Gastroesophageal sphincter (tissue), 4 donors: Measurements from ENCODE around the gene DICER1. TPM values are rescaled to one million over a fixed set of nuclear protein-coding genes. Genes with fewer than 3 reads are reported as not detected.

Experiments
- ATAC-seq: fragments of 150-250 bp; one replicate; pipeline ENCODE4 v1.9.1; 2016; ENCODE audit warnings: mild to moderate bottlenecking, moderate library complexity
- H3K27ac ChIP-seq, 4 donors: fragments of 200-600 bp; sonication (generic) in 3 of 4; 1 replicate in 3 of 4; 2 replicates in 1 of 4; pipeline ENCODE4 v1.5.1; 2016 to 2019
- H3K27me3 ChIP-seq: fragments of 200-600 bp; sonication (generic); one replicate; pipeline ENCODE4 v1.5.1; 2019
- H3K36me3 ChIP-seq, 2 donors: fragments of 200-600 bp; sonication (generic); one replicate each; pipeline ENCODE4 v1.5.1; 2019; ENCODE audit warnings: control low read depth in 1 of 2
- H3K4me1 ChIP-seq, 3 donors: fragments of 200-600 bp; sonication (generic); 1 replicate in 2 of 3; 2 replicates in 1 of 3; pipeline ENCODE4 v1.5.1; 2016 to 2019; ENCODE audit warnings: control low read depth in 2 of 3
- H3K4me3 ChIP-seq, 2 donors: fragments of 200-600 bp; sonication (generic); one replicate each; pipeline ENCODE4 v1.5.1; 2019; ENCODE audit warnings: mild to moderate bottlenecking in 1 of 2, moderate library complexity in 1 of 2
- H3K9me3 ChIP-seq, 3 donors: fragments of 200-600 bp; sonication (generic); one replicate each; pipeline ENCODE4 v1.5.1; 2017 to 2019; ENCODE audit warnings: control low read depth in 2 of 3
- CTCF ChIP-seq, 4 experiments: fragments of 200-600 bp in 2 of 4; fragments of 450-650 bp in 2 of 4; sonication (generic) in 1 of 4; IDR thresholded peaks; one replicate each; pipeline ENCODE4 v1.5.1; 2017 to 2019; ENCODE audit warnings: antibody characterized with exemption in 4 of 4, mild to moderate bottlenecking in 2 of 4, moderate library complexity in 2 of 4
- EP300 ChIP-seq: sonication (generic); formaldehyde crosslinking; IDR thresholded peaks from one replicate; pipeline ENCODE4 v1.6.1; 2017; ENCODE audit warnings: antibody characterized with exemption, mild to moderate bottlenecking
- POLR2A ChIP-seq, 2 donors: fragments of 450-650 bp; IDR thresholded peaks; one replicate each; pipeline ENCODE4 v1.6.1; 2017; ENCODE audit warnings: antibody characterized with exemption in 2 of 2, mild to moderate bottlenecking in 2 of 2, moderate library complexity in 1 of 2
- POLR2AphosphoS5 ChIP-seq: sonication (generic); formaldehyde crosslinking; IDR thresholded peaks from one replicate; pipeline ENCODE4 v1.6.1; 2017; ENCODE audit warnings: antibody characterized with exemption
- WGBS, 2 donors: methylation state at CpG; one replicate each; pipeline ENCODE4 v1.1.5; 2018; ENCODE audit warnings: low coverage in 1 of 2; 5-methylcytosine and 5-hydroxymethylcytosine counted together
- total RNA-seq, 4 donors: library from RNA; depleted of rRNA; stranded (reverse); fragments of >200 nt; gene quantifications; one replicate each; pipeline ENCODE4 v1.1.0, GENCODE V29; 2016

DICER1 gene
- total RNA-seq, 4 donors from 2014 or later = 57.5 to 74.9 (median 68.6) TPM

DNA sequence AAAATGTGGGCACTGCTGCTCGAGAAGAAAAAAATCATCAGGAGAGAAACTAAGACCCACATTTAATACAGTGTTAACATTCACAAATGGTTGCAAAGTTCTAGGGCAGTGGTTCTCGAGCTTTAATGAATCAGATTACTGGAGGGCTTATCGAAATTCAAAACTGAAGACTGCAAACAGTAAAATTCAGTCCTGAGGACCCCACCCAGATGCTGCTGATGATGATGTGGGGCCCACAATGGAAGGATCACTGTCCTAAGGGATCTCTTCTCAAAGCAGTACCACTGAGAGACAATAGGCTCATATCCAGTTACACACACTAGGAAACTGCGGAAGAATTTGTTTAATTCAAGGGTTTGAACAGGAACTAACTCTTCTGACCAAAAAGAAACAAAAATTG is 31.4 kb downstream of the DICER1 start:
- H3K4me3 ChIP-seq = no peak overlapping the region
- H3K27ac ChIP-seq = no peak overlapping the region
- ATAC-seq = no peak
- TF ChIP-seq EP300 = no peak
- TF ChIP-seq CTCF (IDR thresholded peaks at IDR 0.05) = no peak
- no peak for TF ChIP-seq POLR2AphosphoS5
- TF ChIP-seq POLR2A (IDR thresholded peaks at IDR 0.05) = no peak
- H3K36me3 ChIP-seq = peaks cover 6 to 57% of the 10 kb centered on the region in 2 donors
- no peaks in the 10 kb centered on the region for H3K9me3 ChIP-seq
- H3K27me3 ChIP-seq = no peaks in the 10 kb centered on the region
- no peaks in the 10 kb centered on the region for H3K4me1 ChIP-seq
- WGBS, 2 donors = 74 to 100% methylated on average over 3 to 4 of the region's 4 CpGs

DNA sequence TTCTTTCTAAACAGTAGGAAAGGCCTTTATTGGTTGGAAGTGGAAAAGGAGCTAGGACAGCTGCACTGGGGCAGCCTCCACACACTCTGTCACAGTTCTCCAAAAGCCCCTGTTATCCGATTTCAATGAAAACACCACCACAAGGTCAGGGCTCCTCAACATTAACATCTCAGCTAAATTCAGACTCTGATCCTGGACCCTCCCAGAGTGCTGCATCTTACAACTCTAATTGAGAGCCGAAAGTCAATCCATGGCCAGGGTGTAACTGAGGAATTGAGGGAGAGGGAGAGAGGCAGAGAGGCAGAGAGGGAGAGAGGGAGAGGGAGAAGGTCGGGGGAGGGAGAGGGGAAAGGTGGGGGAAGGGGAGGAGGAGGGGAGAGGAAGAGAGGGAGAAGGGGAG is 32.1 kb downstream of the DICER1 start:
- Histone ChIP-seq H3K27ac (no peak overlapping the region), H3K4me1 (peaks cover 0 to 4% (median 0%) of the 10 kb centered on the region in 3 donors), H3K27me3 (no peaks in the 10 kb centered on the region), H3K36me3 (peaks cover 6 to 51% of the 10 kb centered on the region in 2 donors), H3K4me3 (no peak overlapping the region), H3K9me3 (no peaks in the 10 kb centered on the region)
- no peak for TF ChIP-seq POLR2AphosphoS5
- no peak for TF ChIP-seq EP300
- no peak for TF ChIP-seq POLR2A (IDR thresholded peaks at IDR 0.05)
- TF ChIP-seq CTCF (IDR thresholded peaks at IDR 0.05) = no peak
- WGBS, 2 donors = 67% methylated on average over 1 of the region's 3 CpGs; no CpG with 5 or more reads in 1 of the 2 donors
- ATAC-seq = no peak

DNA sequence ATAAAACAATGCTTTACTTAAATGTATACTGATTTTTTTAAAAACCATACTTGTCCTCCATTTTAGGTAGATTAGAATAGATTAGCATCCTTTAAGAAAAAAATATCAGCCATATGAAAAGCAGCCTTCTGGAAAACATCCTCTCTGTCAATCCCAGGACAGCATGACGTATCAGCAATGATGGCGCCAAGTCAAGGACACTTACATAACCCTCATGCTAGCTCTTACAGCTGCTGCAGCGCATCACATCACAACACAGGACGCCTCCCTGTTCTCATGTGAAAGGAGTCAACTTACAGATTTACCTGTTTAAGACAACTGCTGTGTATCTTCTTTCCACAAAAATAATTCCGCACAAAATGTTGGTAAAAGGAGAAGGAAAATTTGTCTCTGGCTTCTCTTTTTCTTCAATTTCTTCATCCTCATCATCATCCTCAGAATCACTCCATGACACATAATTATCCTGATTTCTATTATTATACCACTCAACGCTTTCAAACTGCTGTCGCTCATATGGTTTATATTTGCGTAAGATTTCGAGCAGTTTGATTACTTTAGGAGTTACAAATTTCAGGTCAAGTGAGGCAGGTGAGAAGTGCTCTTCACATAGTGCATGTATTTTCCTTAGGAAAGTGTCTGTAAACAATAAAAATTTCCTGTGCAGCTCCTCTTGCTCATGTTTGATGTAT is 33.3 kb downstream of the DICER1 start:
- ATAC-seq = peak; percentile 63
- 76 to 88% methylated on average over 7 to 9 of the region's 9 CpGs for WGBS, 2 donors
- no peaks in the 10 kb centered on the region for H3K9me3 ChIP-seq
- H3K4me1 ChIP-seq = peaks cover 0 to 15% (median 0%) of the 10 kb centered on the region in 3 donors
- no peak overlapping the region for H3K4me3 ChIP-seq
- no peaks in the 10 kb centered on the region for H3K27me3 ChIP-seq
- no peak for TF ChIP-seq POLR2A (IDR thresholded peaks at IDR 0.05)
- TF ChIP-seq CTCF (IDR thresholded peaks at IDR 0.05) = no peak
- no peak for TF ChIP-seq EP300
- TF ChIP-seq POLR2AphosphoS5 = no peak
- no peak overlapping the region for H3K27ac ChIP-seq
- peaks cover 6 to 46% of the 10 kb centered on the region in 2 donors for H3K36me3 ChIP-seq

GRCh38 chr14:95122621-95122945 is 34.7 kb downstream of the DICER1 start:
- Histone ChIP-seq H3K27me3 (no peaks in the 10 kb centered on the region), H3K9me3 (no peaks in the 10 kb centered on the region), H3K4me3 (no peak overlapping the region), H3K4me1 (peaks cover 0 to 20% (median 0%) of the 10 kb centered on the region in 3 donors), H3K36me3 (peaks cover 6 to 41% of the 10 kb centered on the region in 2 donors), H3K27ac (no peak overlapping the region)
- 95% methylated on average over 12 of the region's 12 CpGs; no CpG with 5 or more reads in 1 of the 2 donors for WGBS, 2 donors
- no peak for ATAC-seq
- TF ChIP-seq POLR2A (IDR thresholded peaks at IDR 0.05) (no peak), EP300 (no peak), POLR2AphosphoS5 (no peak)

DNA sequence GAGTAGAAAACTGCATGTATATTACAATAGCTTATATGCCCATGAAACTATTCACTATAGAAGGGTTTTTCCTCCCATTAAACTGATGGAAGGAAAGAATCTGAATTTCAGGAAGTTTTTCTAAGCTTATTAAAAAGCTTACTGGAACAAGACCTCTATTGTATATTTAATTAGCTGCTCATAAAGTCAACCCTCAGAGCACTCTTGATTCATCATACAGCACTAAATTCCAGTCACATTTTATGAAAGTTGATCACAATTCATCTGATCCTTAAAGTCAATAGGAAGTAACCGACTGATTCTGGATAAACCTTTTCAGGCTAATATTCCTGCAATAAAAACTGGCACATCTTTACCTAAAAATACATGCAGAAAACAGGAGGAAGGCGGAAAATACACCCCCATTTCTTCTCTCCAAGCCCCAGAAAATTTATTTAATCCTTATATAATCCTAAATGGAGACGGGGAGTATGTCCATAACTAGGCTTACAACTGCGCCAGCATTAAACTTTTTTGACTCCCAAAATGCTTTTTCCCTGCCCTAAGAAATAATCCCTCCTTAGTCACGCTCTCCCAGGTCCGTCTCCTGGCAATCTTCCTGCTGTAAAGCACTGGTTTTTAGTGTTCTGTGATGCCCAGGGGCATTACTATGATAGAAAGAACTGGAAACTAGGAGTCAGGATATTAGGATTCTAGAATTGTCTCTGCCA is 35.3 kb downstream of the DICER1 start:
- Histone ChIP-seq H3K27me3 (no peaks in the 10 kb centered on the region), H3K36me3 (peaks cover 6 to 46% of the 10 kb centered on the region in 2 donors), H3K27ac (no peak overlapping the region), H3K4me3 (no peak overlapping the region), H3K4me1 (peaks cover 0 to 20% (median 0%) of the 10 kb centered on the region in 3 donors), H3K9me3 (no peaks in the 10 kb centered on the region)
- ATAC-seq = no peak
- no peak for TF ChIP-seq POLR2AphosphoS5
- TF ChIP-seq EP300 = no peak
- no peak for TF ChIP-seq CTCF (IDR thresholded peaks at IDR 0.05)
- TF ChIP-seq POLR2A (IDR thresholded peaks at IDR 0.05) = no peak
- 88 to 89% methylated on average over 6 of the region's 6 CpGs for WGBS, 2 donors
